T-cell (primary cell): Measurements from ENCODE around the gene SPON1. TPM values are rescaled to one million over a fixed set of nuclear protein-coding genes. Genes with fewer than 3 reads are reported as not detected.
A peak's percentile ranks its signal among the peaks of the same experiment; 100 is the strongest.
"Not testable (repeated sequence)": the region's sequence is repeated elsewhere in the genome, so short reads cannot be mapped to it uniquely, and the experiment has no call there.

Experiments used
- ATAC-seq, 4 experiments: fragments of 200-7000 bp in 3 of 4; fragments of 150-1000 bp in 1 of 4; cut with Tn5 transposase; replicated peaks in 1 of 4; 1 replicate in 3 of 4; 2 replicates in 1 of 4; pipeline ENCODE4 v1.10.0; 2021; ENCODE audit warnings: moderate library complexity in 3 of 4, mild to moderate bottlenecking in 2 of 4, moderate number of reproducible peaks in 1 of 4
- CTCF ChIA-PET, 2 donors: fragments of 300-600 bp; sonication (Branson Sonifier 250); formaldehyde crosslinking; loops; one replicate each; lab custom pipeline; 2022; ENCODE audit warnings: antibody characterized with exemption in 2 of 2; lab: Charles Lee
- POLR2A ChIA-PET, 2 donors: fragments of 300-600 bp; sonication (Branson Sonifier 250); formaldehyde crosslinking; loops; one replicate each; lab custom pipeline; 2022; ENCODE audit warnings: antibody characterized with exemption in 2 of 2; lab: Charles Lee
- DNase-seq, 35 experiments: peaks; one replicate each; pipeline versions ENCODE4 v3.0.0 to v3.0.0-alpha.2; 2013 to 2023
- H3K27ac ChIP-seq: one replicate; pipeline ENCODE4 v1.5.1; 2013; ENCODE audit warnings: low read length
- H3K27me3 ChIP-seq, 2 experiments: replicated peaks in 1 of 2; 1 replicate in 1 of 2; 2 replicates in 1 of 2; pipeline versions ENCODE4 v1.6.1 to v1.7.0; 2013; ENCODE audit warnings: low read length in 1 of 2, mixed read lengths in 1 of 2; ENCODE audit not compliant: control insufficient read depth in 2 of 2, insufficient read depth in 2 of 2; ENCODE audit errors: extremely low read depth in 1 of 2
- H3K36me3 ChIP-seq, 2 donors: 1 replicate in 1 of 2; 2 replicates in 1 of 2; pipeline versions ENCODE4 v1.6.1 to v1.7.0; 2013; ENCODE audit warnings: low read length in 1 of 2; ENCODE audit not compliant: control insufficient read depth in 2 of 2, insufficient read depth in 1 of 2; ENCODE audit errors: extremely low read depth in 1 of 2
- H3K4me1 ChIP-seq, 2 experiments: 1 replicate in 1 of 2; 2 replicates in 1 of 2; pipeline versions ENCODE4 v1.6.1 to v1.7.0; 2013; ENCODE audit warnings: low read length in 2 of 2, mixed read lengths in 1 of 2; ENCODE audit not compliant: insufficient read depth in 2 of 2, control insufficient read depth in 1 of 2; ENCODE audit errors: extremely low read depth in 1 of 2
- H3K4me3 ChIP-seq, 2 donors: 1 replicate in 1 of 2; 2 replicates in 1 of 2; pipeline versions ENCODE4 v1.5.1 to v1.7.0; 2013; ENCODE audit warnings: mild to moderate bottlenecking in 2 of 2, low read length in 1 of 2, moderate library complexity in 1 of 2; ENCODE audit not compliant: control insufficient read depth in 1 of 2; ENCODE audit errors: extremely low read depth in 1 of 2
- H3K9me3 ChIP-seq: 2 replicates; pipeline ENCODE4 v1.7.0; 2013
- H3K27ac Mint-ChIP-seq, 2 donors: one replicate each; pipeline ENCODE4 v1.8.0; 2020 to 2021; ENCODE audit warnings: mild to moderate bottlenecking in 2 of 2, mixed read lengths in 2 of 2
- H3K27me3 Mint-ChIP-seq, 2 donors: one replicate each; pipeline ENCODE4 v1.8.0; 2021 to 2022; ENCODE audit warnings: mixed read lengths in 2 of 2
- H3K36me3 Mint-ChIP-seq: one replicate; pipeline ENCODE4 v1.8.0; 2021; ENCODE audit warnings: mixed read lengths
- H3K4me1 Mint-ChIP-seq, 3 donors: one replicate each; pipeline ENCODE4 v1.8.0; 2020 to 2022; ENCODE audit warnings: mixed read lengths in 3 of 3, mild to moderate bottlenecking in 1 of 3
- H3K4me3 Mint-ChIP-seq, 3 donors: one replicate each; pipeline ENCODE4 v1.8.0; 2020 to 2022; ENCODE audit warnings: mild to moderate bottlenecking in 3 of 3, mixed read lengths in 3 of 3, moderate library complexity in 3 of 3
- H3K9me3 Mint-ChIP-seq, 3 donors: one replicate each; pipeline ENCODE4 v1.8.0; 2020 to 2022; ENCODE audit warnings: mixed read lengths in 3 of 3
- WGBS: methylation state at CpG from one replicate; pipeline ENCODE4 v1.1.5; 2013; ENCODE audit warnings: missing lambda C conversion rate; ENCODE audit not compliant: insufficient coverage; 5-methylcytosine and 5-hydroxymethylcytosine counted together
- total RNA-seq, 35 experiments: library from RNA in 6 of 35; stranded (reverse) in 6 of 35; fragments of 120-200 nt in 1 of 35; gene quantifications; one replicate each; pipeline versions ENCODE4 v1.2.1 to v1.2.4 and lab custom pipeline; 2013 to 2026

SPON1 gene
- total RNA-seq, 5 donors from 2014 or later (not counting 1 experiment from before 2014, with no cell fraction given) = 1.0 to 38.2 (median 28.8) TPM

DNA sequence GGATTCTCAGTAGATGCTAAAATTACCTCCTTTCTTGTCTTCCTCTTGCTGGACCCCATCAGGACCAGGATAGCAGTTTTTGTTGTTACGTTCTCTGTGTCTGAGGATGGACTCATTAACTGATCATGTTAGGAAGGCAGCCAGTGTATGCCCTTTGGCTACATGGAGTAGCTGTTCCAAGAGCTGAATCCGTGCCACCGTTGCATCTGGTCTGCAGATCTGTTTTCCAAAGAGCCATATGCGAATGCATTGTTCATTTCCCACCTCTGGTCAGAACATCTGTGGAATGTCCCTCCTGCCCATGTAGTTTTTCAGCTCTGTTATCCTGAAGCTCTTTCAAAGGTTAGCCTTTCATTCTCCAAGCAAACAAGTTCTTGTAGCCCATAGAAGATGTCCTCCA lies 188.4 kb downstream of the SPON1 start:
- no peak overlapping the region for H3K4me3 ChIP-seq
- 77% methylated on average over 4 of the region's 4 CpGs for WGBS
- H3K36me3 ChIP-seq = no peaks in the 10 kb centered on the region
- no peak overlapping the region for H3K27ac Mint-ChIP-seq
- peaks cover 4 to 18% (median 10%) of the 10 kb centered on the region in 3 donors for H3K9me3 Mint-ChIP-seq
- H3K4me1 ChIP-seq = no peaks in the 10 kb centered on the region
- DNase-seq = no peak
- no peak overlapping the region for H3K27ac ChIP-seq
- H3K36me3 Mint-ChIP-seq = peaks cover 23% of the 10 kb centered on the region
- no peaks in the 10 kb centered on the region for H3K27me3 ChIP-seq
- H3K27me3 Mint-ChIP-seq = no peaks in the 10 kb centered on the region
- H3K9me3 ChIP-seq = no peaks in the 10 kb centered on the region
- ChIA-PET POLR2A (interaction anchor here in 1 of 2 donors (0.6 kb wide), 1 partner anchor 180 kb away, joined by 3 read pairs; no protein-coding TSS in a partner anchor), CTCF (interaction anchor here in 1 of 2 donors (4.7 kb wide), 1 partner anchor 195 kb away, joined by 34 read pairs; no protein-coding TSS in a partner anchor)
- no peak overlapping the region for H3K4me3 Mint-ChIP-seq
- no peak for ATAC-seq
- peaks cover 4 to 6% (median 6%) of the 10 kb centered on the region in 3 donors for H3K4me1 Mint-ChIP-seq

GRCh38 chr11:14154103-14154502 lies 191.6 kb downstream of the SPON1 start:
- H3K27me3 Mint-ChIP-seq, H3K27me3 ChIP-seq, H3K9me3 ChIP-seq, ATAC-seq, H3K27ac ChIP-seq, POLR2A ChIA-PET, H3K27ac Mint-ChIP-seq, H3K4me1 ChIP-seq, H3K36me3 ChIP-seq, DNase-seq, H3K4me3 Mint-ChIP-seq, H3K4me1 Mint-ChIP-seq, CTCF ChIA-PET: not testable (repeated sequence)
- no CpG with 5 or more reads among the region's 1 CpG for WGBS
- H3K9me3 Mint-ChIP-seq = peaks cover 13 to 39% (median 17%) of the 10 kb centered on the region in 3 donors
- peak overlapping the region in 1 of 2 donors; percentile 29 for H3K4me3 ChIP-seq
- peaks cover 33% of the 10 kb centered on the region for H3K36me3 Mint-ChIP-seq

DNA sequence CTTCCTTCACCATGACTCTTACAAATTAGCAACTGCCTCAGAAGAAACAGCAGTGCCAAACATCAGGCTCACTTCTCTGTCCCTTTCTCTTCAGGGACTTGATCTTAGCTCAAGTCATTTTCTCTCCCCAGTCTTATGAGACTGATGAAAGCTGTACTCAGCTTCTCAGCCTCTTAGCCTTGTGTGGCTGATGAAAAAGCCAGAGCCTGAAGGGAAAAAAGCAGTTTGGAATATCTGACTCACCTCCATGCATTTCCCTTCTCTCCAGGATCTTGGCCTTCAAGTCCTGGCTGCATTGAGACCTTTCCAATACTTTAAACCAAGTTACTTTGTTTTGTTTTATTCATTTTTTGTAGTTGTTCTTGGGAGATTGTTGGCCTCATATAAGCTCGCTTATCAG lies 195.9 kb downstream of the SPON1 start:
- Mint-ChIP-seq H3K27me3 (no peaks in the 10 kb centered on the region), H3K4me1 (no peaks in the 10 kb centered on the region), H3K4me3 (no peak overlapping the region), H3K27ac (no peak overlapping the region), H3K36me3 (peaks cover 22% of the 10 kb centered on the region), H3K9me3 (peaks cover 13 to 35% (median 14%) of the 10 kb centered on the region in 3 donors)
- Histone ChIP-seq H3K9me3 (peaks cover 7% of the 10 kb centered on the region), H3K4me1 (no peaks in the 10 kb centered on the region), H3K27ac (no peak overlapping the region), H3K36me3 (no peaks in the 10 kb centered on the region), H3K27me3 (no peaks in the 10 kb centered on the region), H3K4me3 (no peak overlapping the region)
- DNase-seq = no peak
- no peak for ATAC-seq
- CTCF ChIA-PET = interaction anchor here in 1 of 2 donors (1.1 kb wide), 1 partner anchor 10 kb away, joined by 3 read pairs; no protein-coding TSS in a partner anchor
- no CpG with 5 or more reads among the region's 1 CpG for WGBS
- POLR2A ChIA-PET = interaction anchor here in 1 of 2 donors (0.6 kb wide), 1 partner anchor 212 kb away, joined by 3 read pairs; no protein-coding TSS in a partner anchor

DNA sequence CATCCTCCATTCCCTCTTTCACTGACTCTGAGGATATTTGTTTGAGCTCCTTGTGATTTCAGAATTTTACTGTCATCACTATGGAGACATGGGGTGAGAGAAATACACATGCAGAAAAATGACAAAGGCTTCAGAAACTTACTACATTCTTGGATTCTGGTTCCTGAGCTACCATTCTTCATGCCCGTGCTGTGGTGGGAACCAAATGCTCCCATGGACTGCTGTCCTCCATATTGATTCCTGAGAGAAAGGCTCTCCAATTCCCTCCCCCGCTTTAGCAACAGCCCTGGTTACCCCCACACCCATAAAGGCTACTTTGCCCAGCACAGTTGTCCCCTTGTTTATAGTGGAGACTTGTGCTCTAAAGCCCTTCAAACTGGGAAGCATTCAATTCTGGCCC lies 201.1 kb downstream of the SPON1 start:
- Mint-ChIP-seq H3K27me3 (no peaks in the 10 kb centered on the region), H3K9me3 (peaks cover 11 to 21% (median 14%) of the 10 kb centered on the region in 3 donors), H3K27ac (no peak overlapping the region), H3K4me3 (no peak overlapping the region), H3K4me1 (peaks cover 0 to 11% (median 8%) of the 10 kb centered on the region in 3 donors), H3K36me3 (peaks cover 19% of the 10 kb centered on the region)
- H3K36me3 ChIP-seq = no peaks in the 10 kb centered on the region
- ChIA-PET POLR2A (no interaction called here), CTCF (interaction anchor here in 1 of 2 donors (0.6 kb wide), 1 partner anchor 1518 kb away, joined by 8 read pairs; no protein-coding TSS in a partner anchor)
- H3K4me3 ChIP-seq = no peak overlapping the region
- H3K4me1 ChIP-seq = no peaks in the 10 kb centered on the region
- H3K27me3 ChIP-seq = no peaks in the 10 kb centered on the region
- no peak overlapping the region for H3K27ac ChIP-seq
- WGBS = 100% methylated on average over 1 of the region's 2 CpGs
- no peak for DNase-seq
- no peaks in the 10 kb centered on the region for H3K9me3 ChIP-seq
- ATAC-seq = no peak

- H3K4me1 Mint-ChIP-seq = peaks cover 0 to 21% (median 18%) of the 10 kb centered on the region in 3 donors
- H3K4me1 ChIP-seq, H3K27ac ChIP-seq, DNase-seq, ATAC-seq, H3K36me3 ChIP-seq, H3K4me3 ChIP-seq, H3K27me3 ChIP-seq, CTCF ChIA-PET, H3K4me3 Mint-ChIP-seq, H3K36me3 Mint-ChIP-seq, POLR2A ChIA-PET, H3K9me3 Mint-ChIP-seq, H3K27me3 Mint-ChIP-seq, H3K27ac Mint-ChIP-seq, H3K9me3 ChIP-seq: not testable (repeated sequence)
- 90% methylated on average over 7 of the region's 7 CpGs for WGBS
These were observed 211.2 kb downstream of the SPON1 start for GRCh38 chr11:14173679-14174078.

DNA sequence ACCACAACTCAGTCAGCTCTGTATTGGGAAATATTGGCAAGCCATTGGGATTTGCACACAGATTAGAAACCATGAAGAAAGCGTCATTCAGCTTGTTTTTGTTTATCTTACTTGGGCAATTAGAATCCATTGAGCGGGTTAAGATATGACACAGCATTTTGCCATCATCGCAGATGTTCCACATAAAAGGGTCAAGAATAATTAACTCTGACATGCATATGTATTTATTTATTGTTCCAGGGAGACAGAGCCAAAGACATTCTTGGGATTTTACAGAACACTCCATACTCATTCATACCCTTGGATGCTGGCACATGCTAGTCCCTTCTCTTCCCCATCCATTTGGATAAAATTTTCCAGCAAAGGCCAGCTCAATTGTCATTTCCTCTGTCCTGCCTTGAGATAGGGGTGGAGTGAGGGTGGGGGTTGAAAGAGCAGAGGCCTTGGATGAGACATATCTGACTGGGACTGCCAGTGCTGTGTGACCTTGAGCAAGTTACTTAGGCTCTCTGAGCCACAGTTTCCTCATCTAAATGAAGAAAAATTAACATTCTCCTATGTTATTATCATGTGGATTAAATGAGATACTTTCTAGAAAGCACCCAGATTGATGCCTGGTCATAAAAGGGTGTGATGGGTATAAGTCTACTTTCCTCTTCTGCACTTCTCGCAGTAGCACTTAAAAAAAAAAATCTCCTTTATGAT lies 216.7 kb downstream of the SPON1 start:
- CTCF ChIA-PET = no interaction called here
- no peaks in the 10 kb centered on the region for H3K27me3 ChIP-seq
- no peaks in the 10 kb centered on the region for H3K9me3 ChIP-seq
- peaks cover 0 to 21% (median 18%) of the 10 kb centered on the region in 3 donors for H3K4me1 Mint-ChIP-seq
- POLR2A ChIA-PET = no interaction called here
- DNase-seq = no peak
- no peak overlapping the region for H3K4me3 ChIP-seq
- H3K27ac Mint-ChIP-seq = no peak overlapping the region
- 100% methylated on average over 1 of the region's 4 CpGs for WGBS
- no peak overlapping the region for H3K4me3 Mint-ChIP-seq
- H3K27ac ChIP-seq = no peak overlapping the region
- H3K27me3 Mint-ChIP-seq = no peaks in the 10 kb centered on the region
- H3K36me3 ChIP-seq = no peaks in the 10 kb centered on the region
- H3K4me1 ChIP-seq = peaks cover 0 to 2% of the 10 kb centered on the region in 2 experiments
- no peaks in the 10 kb centered on the region for H3K9me3 Mint-ChIP-seq
- ATAC-seq = no peak
- peaks cover 6% of the 10 kb centered on the region for H3K36me3 Mint-ChIP-seq
